A549 treated with ZK216348 at 1 μM for 4 hours (cell line): Measurements from ENCODE around the gene KRTAP19-5. TPM values are rescaled to one million over a fixed set of nuclear protein-coding genes. Genes with fewer than 3 reads are reported as not detected.

Experiments
- total RNA-seq: library from RNA; stranded (reverse); fragments of 200-300 nt; extraction: Qiagen RNA extraction; gene quantifications from 5 replicates; pipeline ENCODE4 v1.2.3, GENCODE V29; 2022; ENCODE audit warnings: low read depth

KRTAP19-5 gene
- total RNA-seq = not detected in 5 replicates

DNA sequence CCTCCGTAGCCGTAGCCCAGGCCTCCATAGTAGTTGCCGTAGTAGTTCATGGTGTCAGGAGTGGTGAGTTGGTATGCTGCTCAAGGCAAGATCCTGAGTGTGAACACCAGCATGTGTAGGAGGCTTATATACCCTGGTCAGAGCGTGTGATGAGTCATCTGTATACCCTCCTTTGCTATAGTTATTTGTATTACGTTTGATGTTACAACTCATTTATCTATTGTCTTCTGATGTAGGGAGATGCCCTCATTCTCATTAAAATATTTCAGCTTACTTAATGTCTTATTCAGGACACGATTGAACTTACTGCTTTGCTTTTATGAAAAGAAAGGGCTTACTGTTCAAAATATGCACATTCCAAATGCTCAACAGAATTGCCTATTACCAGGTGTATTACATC, at the start of gene KRTAP19-5:
Gene KRTAP19-5, minus strand, starts transcription at position 101 of the 400 bp plus-strand sequence. Its CDS starts 51 bp downstream, at position 50.

DNA sequence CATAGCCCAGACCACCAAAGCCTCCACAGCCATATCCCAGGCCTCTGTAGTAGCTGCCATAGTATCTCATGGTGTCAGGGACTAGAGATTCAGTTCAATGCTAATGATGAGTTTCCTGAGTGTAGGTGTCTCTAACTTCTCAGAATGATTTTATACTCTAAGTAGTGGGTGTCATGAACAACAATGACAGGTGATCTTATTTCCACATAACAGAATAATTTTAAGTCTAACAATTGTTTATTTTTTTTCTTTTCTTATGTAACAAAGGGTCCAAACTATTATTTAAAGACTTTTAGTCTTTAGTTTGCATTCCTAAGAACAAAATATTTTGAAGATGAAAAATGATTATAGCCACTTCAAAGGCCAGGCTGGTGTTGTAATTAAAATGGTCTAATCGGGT, 39.8 kb upstream of the KRTAP19-5 start, which contains the start of gene KRTAP19-6:
Gene KRTAP19-6, minus strand, starts transcription at position 101 of the 400 bp plus-strand sequence. Its CDS starts 31 bp downstream, at position 70.

DNA sequence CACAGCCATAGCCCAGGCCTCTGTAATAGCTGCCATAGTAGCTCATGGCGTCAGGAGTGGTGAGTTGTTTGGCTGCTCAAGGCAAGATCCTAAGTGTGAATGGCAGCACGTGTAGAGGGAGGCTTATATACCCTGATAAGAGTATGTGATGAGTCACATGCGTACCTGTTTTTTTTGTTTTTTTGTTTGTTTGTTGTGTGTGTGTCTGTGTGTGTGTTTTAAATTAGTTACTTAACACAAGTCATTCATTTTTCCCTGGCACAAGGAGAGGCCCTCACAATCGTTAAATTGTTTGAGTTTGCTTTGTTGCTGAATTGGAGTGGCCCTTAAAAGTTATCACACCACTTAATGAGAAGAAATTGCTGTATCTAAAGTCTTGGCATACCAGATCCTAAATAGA, 4.9 kb downstream of the KRTAP19-5 start, which contains the start of gene KRTAP19-4:
Gene KRTAP19-4, minus strand, starts transcription at position 101 of the 400 bp plus-strand sequence. Its CDS starts 55 bp downstream, at position 46.

DNA sequence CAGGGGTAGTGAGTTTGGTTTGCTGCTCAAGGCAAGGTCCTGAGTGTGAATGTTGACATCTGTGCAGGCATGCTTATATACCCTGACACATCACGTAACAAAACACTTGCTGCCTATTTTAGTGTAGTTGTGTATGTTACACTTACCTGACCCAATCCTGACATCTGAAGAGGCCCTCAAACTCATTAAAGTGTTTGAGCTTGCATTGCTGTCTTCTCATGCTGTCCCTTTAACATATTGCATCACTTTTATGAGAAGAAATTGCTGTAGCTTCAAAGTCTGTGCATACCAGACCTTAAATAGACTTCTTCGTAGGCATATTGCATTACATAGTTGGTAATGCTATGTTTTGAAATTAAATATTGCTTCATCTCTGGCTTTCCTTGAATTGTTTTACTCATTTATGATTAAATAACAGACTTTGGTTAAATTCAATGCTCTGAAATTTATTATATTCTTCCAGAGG, 9.9 kb downstream of the KRTAP19-5 start, which contains the start of gene KRTAP19-3:
Gene KRTAP19-3, minus strand, starts transcription at position 51 of the 466 bp plus-strand sequence. CDS start 56 bp downstream, outside the sequence.

DNA sequence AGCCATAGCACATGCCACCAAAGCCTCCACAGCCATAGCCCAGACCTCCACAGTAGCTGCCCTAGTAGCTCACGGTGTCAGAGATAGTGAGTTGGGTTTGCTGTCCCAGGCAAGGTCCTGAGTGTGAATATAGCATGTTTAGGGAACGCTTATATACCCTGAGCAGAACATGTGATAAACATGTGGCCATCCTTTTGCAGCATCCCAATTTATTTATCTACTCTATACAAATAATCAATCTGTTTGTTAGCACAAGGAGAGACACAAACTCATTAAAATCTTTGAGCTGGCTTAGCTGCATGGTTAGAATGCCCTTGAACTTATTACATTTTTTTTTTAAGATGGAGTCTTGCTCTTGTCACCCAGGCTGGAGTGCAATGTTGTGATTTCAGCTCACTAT, 14.6 kb downstream of the KRTAP19-5 start, which contains the start of gene KRTAP19-2:
Gene KRTAP19-2, minus strand, starts transcription at position 101 of the 400 bp plus-strand sequence. Its CDS starts 88 bp downstream, at position 13.

DNA sequence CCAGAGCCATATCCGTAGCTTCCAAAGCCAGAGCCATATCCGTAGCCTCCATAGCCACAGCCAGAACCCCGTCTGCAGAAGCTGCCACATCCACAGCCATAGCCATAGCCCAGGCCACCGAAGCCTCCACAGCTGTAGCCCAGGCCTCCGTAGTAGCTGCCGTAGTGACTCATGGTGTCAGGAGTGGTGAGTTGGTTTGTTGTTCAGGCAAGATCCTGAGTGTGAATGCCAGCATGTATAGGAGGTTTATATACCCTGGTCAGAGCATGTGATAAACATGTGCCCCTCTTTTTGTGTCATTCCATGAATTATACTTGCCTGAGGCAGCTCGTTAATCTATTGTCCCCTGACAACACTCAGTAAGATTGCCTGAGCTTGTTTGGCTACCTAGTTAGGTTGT, 21.8 kb downstream of the KRTAP19-5 start, which contains the start of gene KRTAP19-1:
Gene KRTAP19-1, minus strand, starts transcription at position 223 of the 400 bp plus-strand sequence. Its CDS starts 50 bp downstream, at position 173.

Other genes with a start within 250 kb of the KRTAP19-5 start
- gene KRTAP24-1, start 219.2 kb downstream of the KRTAP19-5 start, total RNA-seq = not detected in 5 replicates
- not detected in 5 replicates for gene KRTAP25-1, start 212.6 kb downstream of the KRTAP19-5 start, total RNA-seq
- not detected in 5 replicates for gene KRTAP26-1, start 181.8 kb downstream of the KRTAP19-5 start, total RNA-seq
- not detected in 5 replicates for gene KRTAP27-1, start 164.4 kb downstream of the KRTAP19-5 start, total RNA-seq
- not detected in 5 replicates for gene KRTAP23-1, start 153.5 kb downstream of the KRTAP19-5 start, total RNA-seq
- not detected in 5 replicates for gene KRTAP13-2, start 129.9 kb downstream of the KRTAP19-5 start, total RNA-seq
- not detected in 5 replicates for gene KRTAP13-1, start 106.1 kb downstream of the KRTAP19-5 start, total RNA-seq
- not detected in 5 replicates for gene KRTAP13-3, start 76.2 kb downstream of the KRTAP19-5 start, total RNA-seq
- not detected in 5 replicates for gene KRTAP13-4, start 71.9 kb downstream of the KRTAP19-5 start, total RNA-seq
- not detected in 5 replicates for gene KRTAP15-1, start 61.9 kb downstream of the KRTAP19-5 start, total RNA-seq
- gene KRTAP19-1, start 21.8 kb downstream of the KRTAP19-5 start, total RNA-seq = not detected in 5 replicates
- gene KRTAP19-2, start 14.7 kb downstream of the KRTAP19-5 start, total RNA-seq = not detected in 5 replicates
- gene KRTAP19-3, start 10.1 kb downstream of the KRTAP19-5 start, total RNA-seq = not detected in 5 replicates
- gene KRTAP19-4, start 5.0 kb downstream of the KRTAP19-5 start, total RNA-seq = not detected in 5 replicates
- gene KRTAP19-6, start 39.7 kb upstream of the KRTAP19-5 start, total RNA-seq = not detected in 5 replicates
- gene KRTAP19-7, start 59.2 kb upstream of the KRTAP19-5 start, total RNA-seq = not detected in 5 replicates
- gene KRTAP22-2, start 88.3 kb upstream of the KRTAP19-5 start, total RNA-seq = not detected in 5 replicates
- not detected in 5 replicates for gene KRTAP6-3, start 90.3 kb upstream of the KRTAP19-5 start, total RNA-seq
- gene KRTAP6-2, start 96.8 kb upstream of the KRTAP19-5 start, total RNA-seq = not detected in 5 replicates
- not detected in 5 replicates for gene KRTAP22-1, start 98.9 kb upstream of the KRTAP19-5 start, total RNA-seq
- not detected in 5 replicates for gene KRTAP6-1, start 111.8 kb upstream of the KRTAP19-5 start, total RNA-seq
- gene KRTAP20-1, start 114.3 kb upstream of the KRTAP19-5 start, total RNA-seq = not detected in 5 replicates
- not detected in 5 replicates for gene KRTAP20-4, start 118.5 kb upstream of the KRTAP19-5 start, total RNA-seq
- not detected in 5 replicates for gene KRTAP20-2, start 133.1 kb upstream of the KRTAP19-5 start, total RNA-seq
- gene KRTAP20-3, start 140.7 kb upstream of the KRTAP19-5 start, total RNA-seq = not detected in 5 replicates
- gene KRTAP21-3, start 216.6 kb upstream of the KRTAP19-5 start, total RNA-seq = not detected in 5 replicates
- not detected in 5 replicates for gene KRTAP21-2, start 245.1 kb upstream of the KRTAP19-5 start, total RNA-seq